Natural killer cell (primary cell): ENCODE data around the gene NFASC. TPM values are rescaled to one million over a fixed set of nuclear protein-coding genes. Genes with fewer than 3 reads are reported as not detected.

Experiments used
- ATAC-seq, 3 donors: fragments of 150-1000 bp in 2 of 3; fragments of 200-7000 bp in 1 of 3; cut with Tn5 transposase; 1 replicate in 1 of 3; 2 replicates in 2 of 3; pipeline ENCODE4 v1.10.0; 2021; ENCODE audit warnings: mild to moderate bottlenecking in 2 of 3, moderate library complexity in 2 of 3
- DNase-seq, 2 donors: peaks; one replicate each; pipeline versions ENCODE4 v3.0.0 to v3.0.0-alpha.2; 2013 to 2021; ENCODE audit warnings: mixed read lengths in 1 of 2
- H3K27ac ChIP-seq: one replicate; pipeline ENCODE4 v1.5.1; 2013; ENCODE audit warnings: mild to moderate bottlenecking, low read length
- H3K27me3 ChIP-seq: one replicate; pipeline ENCODE4 v1.6.1; 2013; ENCODE audit warnings: low read length; ENCODE audit not compliant: control insufficient read depth, insufficient read depth
- H3K36me3 ChIP-seq: one replicate; pipeline ENCODE4 v1.6.1; 2013; ENCODE audit warnings: low read length; ENCODE audit not compliant: control insufficient read depth, insufficient read depth
- H3K4me1 ChIP-seq: one replicate; pipeline ENCODE4 v1.6.1; 2013; ENCODE audit warnings: low read length; ENCODE audit not compliant: control insufficient read depth, insufficient read depth
- H3K4me3 ChIP-seq: one replicate; pipeline ENCODE4 v1.5.1; 2013; ENCODE audit warnings: low read length
- H3K9me3 ChIP-seq: one replicate; pipeline ENCODE4 v1.6.1; 2013; ENCODE audit warnings: low read length; ENCODE audit not compliant: control insufficient read depth, insufficient read depth
- H3K27ac Mint-ChIP-seq, 2 donors: one replicate each; pipeline ENCODE4 v1.8.0; 2022; ENCODE audit warnings: mild to moderate bottlenecking in 2 of 2, mixed read lengths in 2 of 2, moderate library complexity in 1 of 2
- H3K27me3 Mint-ChIP-seq, 2 donors: one replicate each; pipeline ENCODE4 v1.8.0; 2022; ENCODE audit warnings: low read depth in 2 of 2, mixed read lengths in 2 of 2
- H3K36me3 Mint-ChIP-seq: one replicate; pipeline ENCODE4 v1.8.0; 2022; ENCODE audit warnings: mixed read lengths
- H3K4me1 Mint-ChIP-seq, 2 donors: one replicate each; pipeline ENCODE4 v1.8.0; 2022; ENCODE audit warnings: mixed read lengths in 2 of 2
- H3K4me3 Mint-ChIP-seq: one replicate; pipeline ENCODE4 v1.8.0; 2022; ENCODE audit warnings: mild to moderate bottlenecking, moderate library complexity, mixed read lengths
- H3K9me3 Mint-ChIP-seq, 2 donors: one replicate each; pipeline ENCODE4 v1.8.0; 2022; ENCODE audit warnings: mixed read lengths in 2 of 2
- WGBS: methylation state at CpG from one replicate; pipeline ENCODE4 v1.1.7; 2013; ENCODE audit warnings: missing lambda C conversion rate; ENCODE audit not compliant: insufficient coverage; 5-methylcytosine and 5-hydroxymethylcytosine counted together
- intact Hi-C: fragments of 100-400 bp; cut with micrococcal nuclease; formaldehyde crosslinking; loops from one replicate; pipeline ENCODE4 v1.14.2; 2022
- total RNA-seq, 4 donors: library from RNA; stranded (reverse); fragments of 120-200 nt in 1 of 4; gene quantifications; one replicate each; pipeline versions ENCODE4 v1.2.3 to v1.2.4, GENCODE V29; 2013 to 2022
- TF ChIP-seq, protein P1 (sequence below): fragments of 200-600 bp; IDR thresholded peaks from one replicate; pipeline ENCODE4 v1.8.0; 2022; ENCODE audit warnings: antibody characterized with exemption

The NFASC gene
- total RNA-seq, 3 donors from 2014 or later (not counting 1 experiment from before 2014, with no cell fraction given): 0.09 to 0.27 TPM; not detected in 1

DNA sequence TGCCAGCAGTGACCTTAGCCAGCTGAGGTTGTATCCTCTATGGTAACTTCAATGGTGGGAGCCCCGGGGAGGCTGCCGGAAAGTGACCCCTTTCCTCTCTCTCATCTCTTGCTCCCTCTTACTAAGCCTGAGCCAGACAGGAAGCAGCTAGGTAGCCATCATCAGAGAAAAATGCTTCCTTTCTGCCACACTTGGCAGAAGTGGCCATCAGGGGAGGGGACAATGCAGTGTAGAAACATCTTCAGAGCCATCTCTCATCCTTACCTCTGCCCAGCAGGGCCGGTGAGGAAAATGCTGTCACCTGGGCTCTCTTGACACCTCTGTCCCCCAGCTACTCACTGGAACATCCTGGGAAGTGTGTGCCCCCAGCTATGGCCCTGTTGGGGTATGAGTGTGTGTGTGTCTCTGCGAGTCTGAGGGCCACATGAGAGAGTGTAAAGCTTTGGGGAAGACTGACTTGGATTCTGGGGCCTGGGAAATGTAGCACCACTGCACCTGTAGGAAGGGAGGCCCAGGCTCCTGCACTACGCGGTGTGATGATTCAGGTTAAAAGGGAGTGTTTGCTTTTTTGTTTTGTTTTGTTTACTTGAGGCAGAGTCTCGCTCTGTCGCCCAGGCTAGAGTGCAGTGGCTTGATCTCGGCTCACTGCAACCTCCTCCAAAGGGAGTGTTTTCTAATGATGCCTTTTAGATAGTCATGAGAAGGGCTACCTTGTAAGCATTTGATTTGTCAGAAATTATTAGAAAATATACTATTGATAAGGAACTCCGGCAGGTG, 123.6 kb downstream of the NFASC start:
- H3K9me3 ChIP-seq: no peaks in the 10 kb centered on the region
- WGBS: 96% methylated on average over 10 of the region's 10 CpGs
- H3K4me3 Mint-ChIP-seq: no peak overlapping the region
- H3K36me3 ChIP-seq: no peaks in the 10 kb centered on the region
- peaks cover 12% of the 10 kb centered on the region for H3K4me1 ChIP-seq
- H3K27ac Mint-ChIP-seq: no peak overlapping the region
- no peaks in the 10 kb centered on the region for H3K9me3 Mint-ChIP-seq
- intact Hi-C loops: no loop called here
- H3K4me3 ChIP-seq: no peak overlapping the region
- H3K27ac ChIP-seq: no peak overlapping the region
- H3K27me3 Mint-ChIP-seq: peaks cover 2 to 7% of the 10 kb centered on the region in 2 donors
- no peaks in the 10 kb centered on the region for H3K27me3 ChIP-seq
- no peaks in the 10 kb centered on the region for H3K36me3 Mint-ChIP-seq
- ATAC-seq (no peak), DNase-seq (no peak)
- peaks cover 5 to 7% of the 10 kb centered on the region in 2 donors for H3K4me1 Mint-ChIP-seq
- TF ChIP-seq, protein P1, sequence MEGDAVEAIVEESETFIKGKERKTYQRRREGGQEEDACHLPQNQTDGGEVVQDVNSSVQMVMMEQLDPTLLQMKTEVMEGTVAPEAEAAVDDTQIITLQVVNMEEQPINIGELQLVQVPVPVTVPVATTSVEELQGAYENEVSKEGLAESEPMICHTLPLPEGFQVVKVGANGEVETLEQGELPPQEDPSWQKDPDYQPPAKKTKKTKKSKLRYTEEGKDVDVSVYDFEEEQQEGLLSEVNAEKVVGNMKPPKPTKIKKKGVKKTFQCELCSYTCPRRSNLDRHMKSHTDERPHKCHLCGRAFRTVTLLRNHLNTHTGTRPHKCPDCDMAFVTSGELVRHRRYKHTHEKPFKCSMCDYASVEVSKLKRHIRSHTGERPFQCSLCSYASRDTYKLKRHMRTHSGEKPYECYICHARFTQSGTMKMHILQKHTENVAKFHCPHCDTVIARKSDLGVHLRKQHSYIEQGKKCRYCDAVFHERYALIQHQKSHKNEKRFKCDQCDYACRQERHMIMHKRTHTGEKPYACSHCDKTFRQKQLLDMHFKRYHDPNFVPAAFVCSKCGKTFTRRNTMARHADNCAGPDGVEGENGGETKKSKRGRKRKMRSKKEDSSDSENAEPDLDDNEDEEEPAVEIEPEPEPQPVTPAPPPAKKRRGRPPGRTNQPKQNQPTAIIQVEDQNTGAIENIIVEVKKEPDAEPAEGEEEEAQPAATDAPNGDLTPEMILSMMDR: no peak

DNA sequence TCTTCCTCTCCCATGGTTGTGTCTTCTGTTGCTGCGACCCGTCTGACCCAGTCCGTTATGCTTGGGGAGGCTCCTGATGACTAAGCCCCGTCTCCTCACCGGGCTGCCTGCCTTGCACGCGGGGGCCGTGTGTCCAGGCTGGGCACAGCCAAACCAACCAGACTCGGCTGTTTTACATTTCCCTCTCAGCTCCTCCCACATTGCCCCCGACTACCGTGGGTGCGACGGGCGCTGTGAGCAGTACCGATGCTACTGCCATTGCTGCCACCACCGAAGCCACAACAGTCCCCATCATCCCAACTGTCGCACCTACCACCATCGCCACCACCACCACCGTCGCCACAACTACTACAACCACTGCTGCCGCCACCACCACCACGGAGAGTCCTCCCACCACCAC, 126.3 kb downstream of the NFASC start:
- intact Hi-C loops: no loop called here
- Histone ChIP-seq H3K4me1 (peaks cover 6% of the 10 kb centered on the region), H3K9me3 (no peaks in the 10 kb centered on the region), H3K27ac (no peak overlapping the region), H3K4me3 (no peak overlapping the region), H3K27me3 (no peaks in the 10 kb centered on the region), H3K36me3 (no peaks in the 10 kb centered on the region)
- 81% methylated on average over 22 of the region's 22 CpGs for WGBS
- Mint-ChIP-seq H3K9me3 (no peaks in the 10 kb centered on the region), H3K4me1 (peaks cover 5 to 6% of the 10 kb centered on the region in 2 donors), H3K27me3 (peaks cover 0 to 10% of the 10 kb centered on the region in 2 donors), H3K27ac (no peak overlapping the region), H3K4me3 (no peak overlapping the region), H3K36me3 (no peaks in the 10 kb centered on the region)
- TF ChIP-seq, protein P1: no peak
- ATAC-seq: no peak
- no peak for DNase-seq

DNA sequence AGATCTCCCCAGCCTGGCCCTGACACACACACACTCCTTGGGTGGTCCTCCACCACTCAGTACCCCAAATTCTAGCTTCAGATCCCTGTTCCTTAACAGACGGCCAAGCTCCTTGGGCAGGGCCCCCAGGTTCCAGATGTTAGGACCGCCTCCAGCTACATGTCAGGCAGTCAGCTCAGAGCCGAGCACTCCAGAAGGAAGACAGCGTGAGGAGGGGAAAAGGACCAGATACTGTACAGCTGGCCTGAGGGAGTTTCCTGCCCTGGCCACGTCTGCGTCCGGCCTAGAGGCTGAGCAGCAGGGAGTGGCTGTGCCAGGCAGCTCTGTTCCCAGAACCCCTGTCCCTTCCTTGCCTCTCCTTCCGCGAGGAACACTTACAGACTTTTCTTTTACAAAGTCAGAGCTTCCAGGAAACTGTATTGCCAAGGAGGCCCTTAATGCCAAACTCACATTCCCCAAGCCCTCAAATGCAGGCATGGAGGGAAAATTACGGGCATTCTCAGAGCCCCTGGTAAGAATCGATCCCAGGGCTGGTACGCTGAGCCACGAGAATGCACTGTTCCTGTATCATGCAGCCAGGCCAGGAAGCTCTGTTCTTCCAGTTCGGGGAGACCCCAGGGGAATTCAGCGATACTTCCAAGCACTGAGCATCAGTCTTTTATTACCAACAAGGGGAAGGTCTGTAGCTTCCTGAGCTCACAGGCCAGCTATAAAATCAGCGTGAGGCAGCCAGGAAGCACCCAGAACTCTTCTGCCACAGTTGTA, 127.1 kb downstream of the NFASC start:
- Mint-ChIP-seq H3K27me3 (peaks cover 0 to 10% of the 10 kb centered on the region in 2 donors), H3K9me3 (no peaks in the 10 kb centered on the region), H3K27ac (no peak overlapping the region), H3K4me3 (no peak overlapping the region), H3K36me3 (no peaks in the 10 kb centered on the region), H3K4me1 (peaks cover 0 to 5% of the 10 kb centered on the region in 2 donors)
- H3K9me3 ChIP-seq: no peaks in the 10 kb centered on the region
- H3K4me3 ChIP-seq: no peak overlapping the region
- 85% methylated on average over 16 of the region's 16 CpGs for WGBS
- TF ChIP-seq, protein P1: no peak
- intact Hi-C loops: no loop called here
- ATAC-seq: no peak
- H3K4me1 ChIP-seq: no peaks in the 10 kb centered on the region
- H3K27ac ChIP-seq: no peak overlapping the region
- no peaks in the 10 kb centered on the region for H3K36me3 ChIP-seq
- no peak for DNase-seq
- no peaks in the 10 kb centered on the region for H3K27me3 ChIP-seq
